Fibroblast of skin of abdomen (primary cell): ENCODE measurements around the gene RHOBTB3.
A peak's percentile ranks its signal among the peaks of the same experiment; 100 is the strongest.
"Not testable (repeated sequence)": the region's sequence is repeated elsewhere in the genome, so short reads cannot be mapped to it uniquely, and the experiment has no call there.

Experiments used
- DNase-seq: peaks from one replicate; pipeline ENCODE4 v3.0.0-alpha.2; 2013

RHOBTB3 gene

GRCh38 chr5:95822043-95822541, 91.0 kb downstream of the RHOBTB3 start:
- DNase-seq: peak; percentile 36

- peak; percentile 83 for DNase-seq
These were observed 91.5 kb downstream of the RHOBTB3 start, which contains the start of gene GLRX for GRCh38 chr5:95822542-95823181. Gene GLRX (minus strand): TSS chr5:95822726. CDS start chr5:95822662, 64 bp downstream.

GRCh38 chr5:95823218-95823737, 92.1 kb downstream of the RHOBTB3 start:
- DNase-seq: no peak

GRCh38 chr5:95823738-95824609, 92.8 kb downstream of the RHOBTB3 start:
- peak; percentile 85 for DNase-seq

- no peak for DNase-seq
These were observed 93.6 kb downstream of the RHOBTB3 start for GRCh38 chr5:95824747-95825146.

GRCh38 chr5:95825495-95825894, 94.4 kb downstream of the RHOBTB3 start:
- no peak for DNase-seq

GRCh38 chr5:95826949-95827891, 96.1 kb downstream of the RHOBTB3 start:
- no peak for DNase-seq

GRCh38 chr5:95827892-95828246, 96.7 kb downstream of the RHOBTB3 start:
- DNase-seq: no peak

GRCh38 chr5:95830226-95830625, 99.1 kb downstream of the RHOBTB3 start:
- no peak for DNase-seq

GRCh38 chr5:95832664-95833063, 101.5 kb downstream of the RHOBTB3 start:
- DNase-seq: no peak

- no peak for DNase-seq
These were observed 104.7 kb downstream of the RHOBTB3 start for GRCh38 chr5:95835682-95836385.

GRCh38 chr5:95836544-95836943, 105.4 kb downstream of the RHOBTB3 start:
- DNase-seq: no peak

GRCh38 chr5:95836971-95837370, 105.8 kb downstream of the RHOBTB3 start:
- DNase-seq: not testable (repeated sequence)

GRCh38 chr5:95837492-95837891, 106.4 kb downstream of the RHOBTB3 start:
- no peak for DNase-seq

GRCh38 chr5:95838001-95838520, 106.9 kb downstream of the RHOBTB3 start:
- no peak for DNase-seq

GRCh38 chr5:95838556-95838955, 107.4 kb downstream of the RHOBTB3 start:
- no peak for DNase-seq

- no peak for DNase-seq
These were observed 108.5 kb downstream of the RHOBTB3 start for GRCh38 chr5:95839658-95840057.

- no peak for DNase-seq
These were observed 110.0 kb downstream of the RHOBTB3 start for GRCh38 chr5:95840956-95841705.

- DNase-seq: no peak
These were observed 111.0 kb downstream of the RHOBTB3 start for GRCh38 chr5:95841914-95842812.
